IPS-NIHi7 (cell line): ENCODE measurements around the gene PHF2.

Experiments used
- DNase-seq: peaks from one replicate; pipeline ENCODE4 v3.0.0; 2012; ENCODE audit warnings: mixed read lengths; ENCODE audit errors: extremely low spot score

Gene PHF2

DNA sequence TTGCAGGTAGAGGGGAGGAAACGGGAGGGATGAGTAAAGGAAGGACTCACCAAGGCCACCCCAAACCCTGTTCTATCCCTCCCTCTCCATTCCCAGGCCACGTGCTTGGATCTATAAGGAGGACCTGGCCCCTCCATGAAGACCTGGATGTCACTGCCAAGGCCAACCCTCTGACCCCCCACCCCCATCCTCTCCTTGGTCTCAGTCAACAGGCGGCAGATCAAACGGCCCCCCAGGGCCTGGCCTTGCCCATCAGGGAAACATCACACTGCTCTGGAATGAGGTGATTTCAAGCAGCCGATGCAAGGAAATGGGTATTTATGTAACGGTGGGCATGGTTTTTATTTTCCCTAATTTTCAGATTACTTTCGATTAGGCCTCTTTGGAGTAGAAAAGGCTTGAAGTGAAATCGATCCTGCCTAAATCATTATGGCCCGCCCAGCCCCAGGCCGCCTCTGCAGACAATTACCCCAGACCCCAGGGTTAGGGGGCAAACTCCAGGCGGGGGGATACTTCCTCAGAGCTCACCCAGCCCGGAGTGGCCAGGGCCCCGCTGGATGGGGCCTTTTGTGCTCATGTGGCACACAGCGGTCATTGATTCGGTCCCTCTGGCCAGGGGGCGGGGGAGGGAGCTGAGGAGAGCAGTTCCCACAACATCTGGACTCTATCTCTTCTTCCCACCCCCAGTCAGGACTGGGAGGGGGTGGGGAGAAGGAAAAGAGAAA, 125.3 kb downstream of the PHF2 start:
- no peak for DNase-seq

DNA sequence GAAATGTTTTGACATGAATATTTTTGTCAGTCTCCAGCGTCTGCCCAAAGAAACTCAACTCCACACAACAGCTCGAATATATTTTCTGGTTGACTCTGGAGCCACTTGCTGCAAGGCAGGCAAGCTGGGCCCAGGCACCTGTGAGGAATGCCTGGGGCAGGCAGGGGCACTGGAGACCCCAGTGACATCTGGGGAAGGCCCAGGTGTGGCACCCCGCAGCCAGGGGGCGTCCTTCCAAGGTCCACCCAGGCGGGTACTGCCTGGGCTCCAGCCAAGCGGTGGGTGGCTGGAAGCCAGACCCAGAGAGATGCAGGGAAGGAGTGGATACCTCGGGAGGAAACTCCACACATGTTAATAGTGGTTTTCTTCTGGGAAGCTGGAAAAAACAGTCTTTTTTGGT, 125.9 kb downstream of the PHF2 start:
- DNase-seq = no peak

DNA sequence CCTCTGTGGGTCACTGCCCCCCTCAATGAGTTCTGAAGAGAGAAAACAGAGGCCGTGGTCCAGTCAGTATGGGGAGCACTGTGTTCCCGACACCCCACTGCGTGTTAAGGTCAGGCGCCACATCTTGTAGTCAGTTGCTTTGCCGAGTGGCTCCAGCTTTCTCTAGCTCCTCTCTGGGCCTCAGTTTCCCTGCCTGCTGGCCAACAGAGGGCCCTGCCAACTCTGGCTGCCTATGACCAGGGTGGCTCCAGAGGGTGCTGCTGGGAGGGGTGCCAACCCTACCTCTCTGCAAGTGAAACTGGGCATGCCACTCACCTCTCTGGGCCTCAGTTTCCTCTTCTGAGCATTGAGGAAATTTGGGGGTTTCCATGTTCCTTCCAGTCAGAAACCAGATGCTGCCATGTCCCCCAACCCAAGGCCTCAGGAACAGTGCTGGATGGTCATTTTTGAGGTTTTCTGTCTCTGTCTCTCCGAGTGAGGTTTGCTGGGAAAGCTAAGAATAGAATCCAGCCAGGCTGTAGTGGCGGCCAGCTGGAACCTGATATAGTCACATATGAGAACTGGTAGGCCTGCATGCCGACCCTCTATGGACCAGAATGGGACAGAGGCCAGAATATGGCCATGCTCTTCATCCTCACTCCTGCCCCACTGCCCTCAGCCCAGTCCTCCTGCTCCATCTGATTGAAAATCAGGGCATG, 132.1 kb downstream of the PHF2 start:
- DNase-seq = no peak

DNA sequence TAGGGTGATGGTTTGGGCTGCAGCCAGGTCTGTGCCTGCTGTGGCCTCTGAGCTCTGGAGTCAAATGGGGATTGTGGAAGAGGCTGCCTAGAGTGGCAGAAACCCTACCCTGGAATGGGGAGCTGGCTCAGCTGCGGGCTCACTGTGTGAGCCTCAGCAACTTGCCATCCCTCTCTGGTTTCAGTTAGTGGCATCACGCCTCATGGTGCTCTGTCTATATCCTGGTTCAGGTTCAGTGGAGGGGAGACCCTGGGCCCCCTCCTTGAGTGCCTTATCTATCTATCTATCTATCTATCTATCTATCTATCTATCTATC, 132.6 kb downstream of the PHF2 start:
- no peak for DNase-seq

DNA sequence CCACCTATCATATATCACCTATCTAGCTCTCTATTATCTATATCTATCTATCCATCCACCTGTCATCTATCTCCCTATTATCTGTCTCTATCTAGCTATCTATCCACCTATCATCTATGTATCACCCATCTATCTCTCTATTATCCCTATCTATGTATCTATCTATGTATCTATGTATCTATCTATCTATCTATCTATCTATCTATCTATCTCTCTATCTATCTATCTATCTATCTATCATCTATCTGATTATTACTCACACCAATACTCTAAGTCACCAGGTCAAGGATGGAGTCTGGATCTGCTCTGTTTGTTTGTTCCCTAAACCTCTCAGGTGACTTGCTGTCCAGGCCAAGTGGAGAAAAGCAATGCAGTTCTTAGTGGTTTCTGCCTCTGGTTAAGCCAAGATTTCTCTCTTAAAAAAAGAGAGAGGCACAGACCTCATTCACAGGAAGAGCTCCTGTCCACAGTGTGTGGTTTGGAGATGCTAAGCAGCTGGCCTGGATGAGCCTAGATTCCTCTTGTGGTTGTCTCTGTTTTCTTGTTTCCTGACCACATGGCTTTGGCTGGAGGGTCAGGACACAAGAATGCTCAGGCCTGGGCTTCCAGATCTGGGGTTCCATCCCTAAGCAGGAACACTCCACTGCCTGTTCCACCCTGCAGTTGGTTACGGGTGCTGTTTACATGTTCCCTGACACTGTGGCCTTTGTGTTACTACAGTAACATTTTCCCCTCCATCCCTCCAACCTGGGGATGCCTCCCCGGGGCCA, 133.4 kb downstream of the PHF2 start:
- DNase-seq = no peak

DNA sequence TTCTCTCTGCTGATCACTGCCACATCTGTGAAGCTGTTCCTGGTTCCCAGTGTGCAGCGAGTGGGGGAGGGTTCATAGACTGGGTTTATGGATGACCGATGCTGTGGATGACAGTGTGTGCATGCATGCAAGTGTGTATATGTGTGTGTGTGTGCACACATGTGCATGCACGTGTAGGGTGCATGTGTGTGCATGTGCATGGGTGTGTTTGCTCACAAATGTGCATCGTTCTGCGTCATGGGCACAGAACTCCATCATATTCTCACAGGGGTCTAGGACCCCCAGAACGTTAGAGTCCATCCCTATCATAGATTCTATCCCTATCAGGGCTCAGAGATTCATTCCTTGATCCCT, 134.0 kb downstream of the PHF2 start:
- no peak for DNase-seq

DNA sequence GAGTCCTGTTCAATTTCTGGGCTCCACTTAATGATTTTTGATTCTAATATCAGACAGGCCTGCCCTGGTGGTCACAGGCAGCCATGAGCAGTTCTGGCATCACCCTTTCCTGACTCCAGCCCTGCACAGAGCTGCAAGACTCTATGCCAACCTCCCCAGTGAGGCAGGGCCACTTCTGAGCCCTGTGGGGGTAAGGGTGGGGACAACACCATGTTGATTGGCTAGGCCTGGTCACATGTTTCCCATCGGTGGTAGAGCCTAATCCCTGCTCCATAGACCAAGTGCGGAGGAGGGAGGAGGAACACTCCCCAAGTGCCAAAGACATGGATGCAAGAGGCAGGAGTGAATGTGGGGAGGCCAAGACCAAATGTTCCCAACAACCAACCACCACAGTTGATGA, 134.6 kb downstream of the PHF2 start:
- no peak for DNase-seq

DNA sequence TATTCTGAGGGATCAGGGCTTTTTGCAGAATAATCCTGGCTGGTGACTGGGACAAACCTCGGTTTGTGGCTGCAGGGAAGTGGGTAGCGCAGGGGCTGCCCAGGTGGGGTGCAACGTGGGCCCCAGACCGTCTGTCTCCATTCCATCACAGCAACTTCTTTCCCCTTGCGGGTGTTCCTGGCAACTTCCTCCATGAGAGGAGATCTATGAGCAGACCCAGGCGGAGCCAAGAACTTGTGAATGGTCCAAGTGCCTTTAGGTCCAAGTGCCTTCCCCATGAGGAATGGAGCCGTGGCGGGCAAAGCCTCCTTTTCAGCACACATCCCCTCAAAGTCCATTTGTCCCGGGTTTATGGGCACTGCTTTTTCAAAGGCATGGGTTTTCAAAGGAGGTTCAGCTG, 136.5 kb downstream of the PHF2 start:
- DNase-seq = no peak

DNA sequence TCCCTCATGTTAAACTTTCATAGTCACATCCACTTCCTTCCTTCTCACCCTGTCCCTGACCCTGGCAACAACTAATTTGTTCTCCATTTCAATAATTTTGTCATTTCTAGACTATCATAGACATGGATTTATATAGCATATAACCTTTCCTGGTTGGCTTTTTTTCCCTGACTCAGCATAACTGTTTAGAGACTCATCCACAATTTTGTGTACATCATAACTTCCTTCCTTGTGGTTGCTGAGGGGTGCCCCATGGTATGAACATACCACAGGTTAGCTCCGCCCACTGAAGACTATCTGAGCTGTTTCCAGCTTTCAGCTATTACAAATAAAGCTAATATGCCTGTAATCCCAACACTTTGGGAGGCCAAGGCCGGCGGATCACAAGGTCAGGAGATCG, 137.3 kb downstream of the PHF2 start:
- DNase-seq = no peak

DNA sequence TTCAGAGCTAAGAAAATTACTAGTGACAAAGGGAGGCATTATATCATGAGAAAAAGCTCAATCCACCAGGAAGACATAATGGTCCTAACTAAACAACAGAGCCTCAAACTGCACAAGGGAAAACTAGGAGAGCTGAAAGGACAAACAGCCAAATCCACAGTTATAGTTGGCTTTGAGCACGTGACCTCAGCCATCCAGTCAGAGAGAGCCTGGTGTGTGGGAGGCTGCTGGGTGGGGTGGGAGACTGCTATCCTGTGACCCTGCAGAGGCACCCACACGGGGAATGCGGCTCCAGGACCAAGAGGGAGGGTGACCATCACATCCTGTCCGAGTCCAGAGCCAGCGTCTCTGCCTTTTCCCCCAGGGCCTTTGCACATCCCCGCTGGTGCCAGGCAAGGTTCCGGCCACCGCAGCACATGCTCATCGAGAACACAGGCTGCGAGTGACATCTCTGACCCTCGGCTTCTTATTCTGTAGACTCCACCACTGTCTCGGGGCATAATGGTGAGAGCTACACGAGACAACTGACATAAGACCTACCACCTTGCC, 145.1 kb downstream of the PHF2 start:
- DNase-seq = no peak

DNA sequence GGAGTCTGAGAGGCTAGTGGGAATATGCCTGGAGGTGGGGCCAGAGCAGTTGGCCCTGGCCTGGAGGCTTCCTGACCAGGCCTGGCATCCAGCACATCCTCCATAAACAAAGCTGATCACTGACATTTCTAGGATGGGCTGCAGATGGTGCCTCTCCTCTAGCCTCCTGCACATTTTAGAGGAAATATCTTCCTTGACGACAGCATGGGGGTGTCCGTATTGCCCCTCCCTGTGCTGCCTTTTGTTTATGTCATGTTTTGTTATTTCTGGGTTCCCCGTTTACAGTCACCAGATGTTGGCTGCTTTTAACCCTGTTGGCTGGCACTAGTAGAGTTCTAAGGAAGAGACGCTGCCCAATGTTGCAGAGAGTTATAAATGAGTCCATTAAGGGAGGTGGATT, 148.5 kb downstream of the PHF2 start:
- no peak for DNase-seq

DNA sequence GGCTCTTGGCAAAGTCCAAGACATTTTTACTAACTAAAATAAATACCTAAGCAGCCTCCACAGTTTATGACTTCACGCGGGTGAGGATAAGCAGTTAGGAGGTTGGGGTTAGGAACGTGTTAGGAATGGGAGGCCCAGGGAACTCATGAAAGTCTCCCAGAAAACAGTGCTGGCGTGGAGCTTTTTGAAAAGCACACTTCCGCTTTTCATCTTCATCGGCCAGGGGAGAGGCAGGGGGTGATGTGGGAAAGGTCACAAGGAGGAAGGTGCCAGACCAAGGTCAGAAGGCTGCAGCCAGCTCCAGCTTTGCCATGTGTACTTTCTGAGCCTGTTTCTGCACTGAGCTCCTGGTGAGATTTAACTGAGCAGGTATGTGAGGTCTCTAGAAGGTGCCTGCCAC, 149.0 kb downstream of the PHF2 start:
- DNase-seq = no peak

DNA sequence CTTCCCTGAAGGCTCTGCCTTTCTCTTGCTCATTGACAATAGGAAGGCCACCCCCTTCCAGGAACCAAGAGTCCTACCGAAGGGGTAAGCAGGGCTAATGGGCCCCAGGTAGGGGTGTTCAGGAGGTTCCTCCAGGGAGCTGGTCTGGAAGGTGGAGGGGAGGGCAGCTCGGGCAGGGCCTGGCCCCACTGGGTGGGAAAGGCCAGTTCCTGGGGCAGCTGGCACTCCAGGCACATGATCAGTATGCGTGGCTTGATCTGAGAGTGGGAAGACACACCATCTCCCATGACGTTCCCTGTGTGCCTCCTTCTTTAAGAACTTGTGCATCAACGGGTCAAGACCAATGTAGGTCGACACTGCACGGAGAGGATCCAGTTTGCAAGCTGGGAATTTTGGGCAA, 149.8 kb downstream of the PHF2 start:
- no peak for DNase-seq
